Mucosa of descending colon (tissue), 3 donors: Measurements from ENCODE around the gene SETX. TPM values are rescaled to one million over a fixed set of nuclear protein-coding genes. Genes with fewer than 3 reads are reported as not detected.

ENCODE experiments used
- ATAC-seq: fragments of 200-7000 bp; cut with Tn5 transposase; one replicate; pipeline ENCODE4 v1.9.1; 2020; ENCODE audit warnings: mild to moderate bottlenecking, moderate library complexity
- DNase-seq, 3 donors: peaks; one replicate each; pipeline ENCODE4 v3.0.0-alpha.2; 2020
- H3K36me3 ChIP-seq: fragments of 200-600 bp; one replicate; pipeline ENCODE4 v1.8.0; 2021; ENCODE audit warnings: low read depth, mild to moderate bottlenecking
- H3K4me1 ChIP-seq: fragments of 200-600 bp; one replicate; pipeline ENCODE4 v1.8.0; 2021; ENCODE audit warnings: low read depth, mild to moderate bottlenecking
- H3K4me3 ChIP-seq: fragments of 200-600 bp; one replicate; pipeline ENCODE4 v1.8.0; 2021; ENCODE audit warnings: mild to moderate bottlenecking
- H3K9me3 ChIP-seq: fragments of 200-600 bp; one replicate; pipeline ENCODE4 v1.8.0; 2021; ENCODE audit warnings: mild to moderate bottlenecking
- CTCF ChIP-seq: fragments of 200-600 bp; IDR thresholded peaks from one replicate; pipeline ENCODE4 v1.8.0; 2022; ENCODE audit warnings: antibody characterized with exemption, mild to moderate bottlenecking
- intact Hi-C, 2 donors: fragments of 100-400 bp; cut with DNase I in 1 of 2; cut with micrococcal nuclease in 1 of 2; formaldehyde crosslinking; loops; one replicate each; pipeline versions ENCODE4 v1.11.0 to v1.11.1; 2022; cut with DNase I, micrococcal nuclease
- total RNA-seq, 3 donors: library from RNA; stranded (reverse); fragmentation: NEBNext Ultra II Directional in 2 of 3; extraction: Animal tissue kit (Norgen Biotek cat#: 25700) in 2 of 3; gene quantifications; one replicate each; pipeline versions ENCODE4 v1.2.1 to v1.2.4, GENCODE V29; 2021 to 2023
- donor health status: DM: no; HTN: no; CAD: no; lungs with moderate emphysema.
- donor health status: DM: no; HTN: no; CAD: no.
- donor health status: DM: no; HTN: yes; CAD: no.

Gene SETX
- total RNA-seq, 3 donors from 2014 or later, result 35.4 to 54.2 (median 38.7) TPM

DNA sequence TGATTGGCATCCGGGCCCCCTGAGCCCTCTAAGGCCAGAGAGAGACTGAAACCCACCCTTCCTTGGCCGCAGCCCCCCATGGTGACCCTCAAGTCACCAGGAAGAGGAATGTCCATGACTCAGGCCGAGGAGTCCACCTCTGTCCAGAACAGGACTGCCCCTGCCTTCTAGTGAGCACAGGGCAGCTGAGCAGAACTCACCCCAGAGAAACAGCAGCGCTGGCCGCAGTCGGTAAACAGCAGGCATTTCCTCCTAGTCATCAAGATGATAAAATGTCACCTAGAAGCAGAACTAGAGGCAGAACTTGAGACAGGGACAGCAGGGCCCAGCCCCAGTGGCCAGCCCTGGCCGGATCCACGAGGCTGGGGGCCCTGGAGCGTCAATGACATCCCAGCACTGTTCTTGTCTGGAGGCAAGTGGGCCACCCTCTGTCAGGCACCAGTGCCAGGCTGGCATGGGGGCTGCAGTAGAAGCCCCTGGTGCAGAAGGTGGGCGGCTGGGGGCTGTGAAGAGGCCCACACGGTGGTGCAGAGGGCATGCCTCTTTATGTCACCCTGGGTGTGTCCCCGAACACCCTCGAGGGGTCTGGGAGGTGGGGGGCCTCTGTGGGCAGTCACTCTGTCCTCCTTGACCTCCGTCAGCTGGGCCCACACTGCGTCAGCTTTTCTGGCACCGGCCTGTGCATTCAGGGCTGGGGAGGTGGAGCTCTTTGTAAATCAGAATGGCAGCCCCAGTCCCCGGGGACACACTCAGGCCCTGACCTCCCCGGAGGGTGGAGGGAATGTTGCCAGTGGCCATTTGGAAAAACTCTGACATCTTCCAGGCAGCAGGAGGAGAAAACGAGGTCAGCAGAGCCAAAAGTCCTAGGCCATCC lies 110.0 kb downstream of the SETX start:
- Histone ChIP-seq H3K4me1 (peaks cover 3% of the 10 kb centered on the region), H3K4me3 (no peak overlapping the region), H3K9me3 (no peaks in the 10 kb centered on the region), H3K36me3 (no peaks in the 10 kb centered on the region)
- DNase-seq, result no peak
- intact Hi-C loops, result no loop called here
- no peak for TF ChIP-seq CTCF
- no peak for ATAC-seq

DNA sequence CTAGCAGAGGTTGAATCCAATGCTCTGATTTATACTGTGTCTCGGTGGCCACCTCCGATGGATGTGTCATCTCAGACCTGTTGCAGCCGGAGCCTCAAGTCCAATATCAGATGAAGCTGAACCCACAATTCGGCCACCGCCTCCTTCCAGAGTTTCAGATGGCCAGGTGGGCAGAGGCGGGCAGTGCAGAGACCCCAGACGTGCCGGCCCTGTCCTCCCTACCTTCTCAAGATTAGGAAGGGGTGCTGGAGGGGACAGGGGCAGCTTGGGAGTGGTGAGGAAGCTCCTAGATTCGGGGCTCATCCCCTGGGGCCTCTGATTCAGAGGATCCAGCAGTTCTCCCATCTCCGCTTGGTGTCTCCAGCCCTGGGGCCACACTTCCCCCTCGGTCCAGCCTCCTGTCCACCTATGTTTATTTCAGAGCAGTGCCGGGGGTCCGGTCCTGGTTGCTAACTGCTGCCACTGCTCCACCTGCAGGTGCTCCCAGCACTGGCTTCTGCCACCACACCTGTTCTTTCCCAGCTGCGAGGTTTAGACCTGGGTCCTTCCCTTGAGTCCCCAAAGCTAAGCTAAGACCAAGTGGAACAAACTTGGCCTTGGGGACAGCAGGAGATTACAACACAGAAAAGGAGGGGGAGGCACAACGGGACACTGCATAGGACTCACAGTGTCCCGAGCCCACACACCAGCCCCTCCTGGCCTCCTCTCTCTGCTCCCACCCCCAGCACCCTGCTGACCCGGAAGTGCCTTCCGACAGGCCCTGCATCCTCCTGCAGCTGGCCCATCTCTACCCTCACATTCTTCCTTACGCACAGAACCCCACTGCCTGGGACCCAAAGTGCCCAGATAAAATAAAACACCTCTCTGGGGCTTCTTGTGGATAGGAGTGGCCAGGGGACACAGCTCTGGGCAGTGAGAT lies 111.4 kb downstream of the SETX start:
- Histone ChIP-seq H3K9me3 (no peaks in the 10 kb centered on the region), H3K36me3 (no peaks in the 10 kb centered on the region), H3K4me1 (peaks cover 3% of the 10 kb centered on the region), H3K4me3 (no peak overlapping the region)
- TF ChIP-seq CTCF, result no peak
- DNase-seq (no peak), ATAC-seq (no peak)
- intact Hi-C loops, result no loop called here

GRCh38 chr9:132242621-132243155 lies 112.1 kb downstream of the SETX start:
- no peaks in the 10 kb centered on the region for H3K36me3 ChIP-seq
- intact Hi-C loops, result no loop called here
- ATAC-seq (no peak), DNase-seq (peak in 1 of 3 donors; percentile 42)
- no peak overlapping the region for H3K4me3 ChIP-seq
- H3K9me3 ChIP-seq, result no peaks in the 10 kb centered on the region
- H3K4me1 ChIP-seq, result peaks cover 3% of the 10 kb centered on the region
- no peak for TF ChIP-seq CTCF

GRCh38 chr9:132241840-132242620 lies 112.8 kb downstream of the SETX start:
- Histone ChIP-seq H3K36me3 (no peaks in the 10 kb centered on the region), H3K4me1 (peaks cover 3% of the 10 kb centered on the region), H3K4me3 (peak overlapping the region; percentile 32), H3K9me3 (no peaks in the 10 kb centered on the region)
- TF ChIP-seq CTCF, result no peak
- ATAC-seq (peak; percentile 3), DNase-seq (peak; percentile 55 to 73 (median 63))
- intact Hi-C loops, result no loop called here

DNA sequence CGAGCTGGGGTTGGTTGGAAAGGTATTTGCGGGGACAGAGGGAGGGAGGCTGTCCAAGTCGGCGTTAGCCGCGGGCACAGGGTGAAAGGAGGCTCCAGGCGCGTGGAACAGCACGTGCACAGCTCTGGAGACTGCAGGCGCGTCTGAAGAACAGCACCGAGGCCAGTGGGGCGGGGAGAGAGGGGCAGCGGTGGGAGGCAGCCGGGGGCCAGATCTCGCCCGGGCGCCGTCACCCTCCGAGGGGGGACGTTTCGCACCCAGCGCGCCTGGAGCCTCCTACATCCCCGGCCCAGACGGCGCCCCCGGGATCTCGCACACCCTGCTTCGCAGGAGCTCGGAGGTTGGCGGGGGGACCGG lies 113.3 kb downstream of the SETX start:
- ATAC-seq (no peak), DNase-seq (no peak)
- peaks cover 3% of the 10 kb centered on the region for H3K4me1 ChIP-seq
- H3K36me3 ChIP-seq, result no peaks in the 10 kb centered on the region
- intact Hi-C loops, result no loop called here
- H3K9me3 ChIP-seq, result no peaks in the 10 kb centered on the region
- no peak for TF ChIP-seq CTCF
- H3K4me3 ChIP-seq, result peak overlapping the region; percentile 32
